ENCODE data around the gene HTRA3.

The HTRA3 gene

DNA sequence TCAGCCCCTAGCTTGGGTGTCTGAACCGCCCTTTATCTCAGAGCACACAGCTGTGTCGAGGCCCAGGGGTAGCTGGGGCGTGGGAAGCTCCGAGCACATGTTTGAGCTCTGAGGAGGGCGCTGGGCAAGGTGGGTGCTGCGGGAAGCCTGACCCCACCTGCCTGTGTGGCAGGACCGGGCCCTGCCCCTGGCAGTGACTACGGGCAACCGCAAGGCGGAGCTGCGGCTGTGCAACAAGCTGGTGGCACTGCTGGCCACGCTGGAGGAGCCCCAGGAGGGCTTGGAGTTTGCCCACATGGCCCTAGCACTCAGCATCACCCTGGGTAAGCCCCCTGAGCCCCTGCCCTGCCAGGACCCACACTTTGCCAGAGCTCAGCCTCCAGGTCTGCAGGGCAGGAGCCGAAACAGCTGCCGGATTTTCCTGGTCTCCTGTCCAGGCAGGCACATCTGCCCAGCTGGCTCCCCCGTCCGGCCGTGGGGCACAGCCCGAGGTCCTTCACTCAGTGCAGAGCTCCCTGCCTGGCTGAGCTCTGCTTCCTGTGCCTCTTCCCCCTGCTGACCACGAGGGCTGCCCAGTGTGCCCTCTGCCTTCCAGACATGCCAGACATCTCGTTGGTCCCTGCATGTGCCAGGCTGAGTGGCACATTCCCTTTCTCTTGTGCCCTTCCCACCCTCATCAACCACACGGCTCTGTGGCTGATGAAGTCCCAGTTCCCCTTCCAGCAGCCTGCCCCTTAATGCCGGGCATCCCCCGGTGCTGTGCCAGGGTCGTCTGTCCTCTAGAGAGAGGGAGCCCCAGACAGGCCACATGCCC, 33.2 kb upstream of the HTRA3 start:
- H3K4me1 ChIP-seq (ENCODE audit: control insufficient read depth, insufficient read depth, low read length): no peaks in the 10 kb centered on the region
- ChIA-PET CTCF (interaction anchor here (0.6 to 4.8 kb wide), 2 partner anchors 60 to 68 kb away, joined by 3 to 24 read pairs; no protein-coding TSS in a partner anchor), POLR2A (no interaction called here)
- no peak overlapping the region for H3K27ac ChIP-seq (ENCODE audit: extremely low read depth, low read depth, low read length)
- H3K4me3 ChIP-seq (ENCODE audit: low read depth, low read length): no peak overlapping the region
- TF ChIP-seq, protein P1, sequence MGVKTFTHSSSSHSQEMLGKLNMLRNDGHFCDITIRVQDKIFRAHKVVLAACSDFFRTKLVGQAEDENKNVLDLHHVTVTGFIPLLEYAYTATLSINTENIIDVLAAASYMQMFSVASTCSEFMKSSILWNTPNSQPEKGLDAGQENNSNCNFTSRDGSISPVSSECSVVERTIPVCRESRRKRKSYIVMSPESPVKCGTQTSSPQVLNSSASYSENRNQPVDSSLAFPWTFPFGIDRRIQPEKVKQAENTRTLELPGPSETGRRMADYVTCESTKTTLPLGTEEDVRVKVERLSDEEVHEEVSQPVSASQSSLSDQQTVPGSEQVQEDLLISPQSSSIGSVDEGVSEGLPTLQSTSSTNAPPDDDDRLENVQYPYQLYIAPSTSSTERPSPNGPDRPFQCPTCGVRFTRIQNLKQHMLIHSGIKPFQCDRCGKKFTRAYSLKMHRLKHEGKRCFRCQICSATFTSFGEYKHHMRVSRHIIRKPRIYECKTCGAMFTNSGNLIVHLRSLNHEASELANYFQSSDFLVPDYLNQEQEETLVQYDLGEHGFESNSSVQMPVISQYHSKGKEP (tag by site-specific recombination; IDR thresholded peaks at IDR 0.05): no peak
- TF ChIP-seq ZNF169 (tag by site-specific recombination; IDR thresholded peaks at IDR 0.05) (no peak), ZFP37 (tag by site-specific recombination; IDR thresholded peaks at IDR 0.05) (no peak), ZNF654 (tag by site-specific recombination; IDR thresholded peaks at IDR 0.05; ENCODE audit: low read depth) (no peak)
- H3K9me3 ChIP-seq (ENCODE audit: control insufficient read depth, insufficient read depth, low read depth, low read length): no peaks in the 10 kb centered on the region
- peaks cover 0 to 22% of the 10 kb centered on the region in 2 experiments; a peak in 1 of 3 replicates for H3K36me3 ChIP-seq (ENCODE audit: control insufficient read depth in 2 of 2, insufficient read depth in 1 of 2, low read length in 2 of 2)

DNA sequence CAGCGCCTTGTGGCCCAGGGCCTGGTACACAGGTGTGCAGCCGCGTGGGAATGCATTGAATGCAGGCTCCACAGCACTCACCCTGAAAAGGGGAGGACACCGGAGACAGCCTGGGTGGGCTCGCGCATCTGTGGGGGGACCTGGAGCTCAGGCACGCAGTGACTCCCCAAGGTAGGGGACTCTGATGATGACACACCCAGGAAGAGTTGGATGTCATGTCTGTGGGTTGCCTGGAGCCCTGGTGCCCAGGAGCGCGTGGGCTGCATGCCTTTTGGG, 32.7 kb upstream of the HTRA3 start:
- ChIA-PET POLR2A (no interaction called here), CTCF (interaction anchor here (1.3 to 4.8 kb wide), 2 partner anchors 59 to 61 kb away, joined by 5 to 24 read pairs; no protein-coding TSS in a partner anchor)
- no peak overlapping the region for H3K4me3 ChIP-seq (ENCODE audit: low read depth, low read length)
- H3K4me1 ChIP-seq (ENCODE audit: control insufficient read depth, insufficient read depth, low read length): no peaks in the 10 kb centered on the region
- peaks cover 0 to 22% of the 10 kb centered on the region in 2 experiments; a peak in 1 of 3 replicates for H3K36me3 ChIP-seq (ENCODE audit: control insufficient read depth in 2 of 2, insufficient read depth in 1 of 2, low read length in 2 of 2)
- no peak overlapping the region for H3K27ac ChIP-seq (ENCODE audit: extremely low read depth, low read depth, low read length)
- TF ChIP-seq SP7 (tag by site-specific recombination; IDR thresholded peaks at IDR 0.05) (no peak), ZNF324 (tag by site-specific recombination; IDR thresholded peaks at IDR 0.05) (no peak), ZNF658 (tag by site-specific recombination; IDR thresholded peaks at IDR 0.05) (no peak), ZNF776 (tag by site-specific recombination; IDR thresholded peaks at IDR 0.05; ENCODE audit: borderline replicate concordance) (no peak), ZNF19 (tag by site-specific recombination; IDR thresholded peaks at IDR 0.05; ENCODE audit: low read depth) (no peak), KLF8 (tag by site-specific recombination; IDR thresholded peaks at IDR 0.05) (no peak), ZNF785 (tag by site-specific recombination; IDR thresholded peaks at IDR 0.05) (no peak), ZNF629 (tag by site-specific recombination; IDR thresholded peaks at IDR 0.05) (no peak), GLIS2 (tag by site-specific recombination; IDR thresholded peaks at IDR 0.05) (no peak), ZSCAN16 (tag by site-specific recombination; IDR thresholded peaks at IDR 0.05) (no peak), ZNF211 (tag by site-specific recombination; IDR thresholded peaks at IDR 0.05; ENCODE audit: low read depth) (no peak)
- TF ChIP-seq, protein P2, sequence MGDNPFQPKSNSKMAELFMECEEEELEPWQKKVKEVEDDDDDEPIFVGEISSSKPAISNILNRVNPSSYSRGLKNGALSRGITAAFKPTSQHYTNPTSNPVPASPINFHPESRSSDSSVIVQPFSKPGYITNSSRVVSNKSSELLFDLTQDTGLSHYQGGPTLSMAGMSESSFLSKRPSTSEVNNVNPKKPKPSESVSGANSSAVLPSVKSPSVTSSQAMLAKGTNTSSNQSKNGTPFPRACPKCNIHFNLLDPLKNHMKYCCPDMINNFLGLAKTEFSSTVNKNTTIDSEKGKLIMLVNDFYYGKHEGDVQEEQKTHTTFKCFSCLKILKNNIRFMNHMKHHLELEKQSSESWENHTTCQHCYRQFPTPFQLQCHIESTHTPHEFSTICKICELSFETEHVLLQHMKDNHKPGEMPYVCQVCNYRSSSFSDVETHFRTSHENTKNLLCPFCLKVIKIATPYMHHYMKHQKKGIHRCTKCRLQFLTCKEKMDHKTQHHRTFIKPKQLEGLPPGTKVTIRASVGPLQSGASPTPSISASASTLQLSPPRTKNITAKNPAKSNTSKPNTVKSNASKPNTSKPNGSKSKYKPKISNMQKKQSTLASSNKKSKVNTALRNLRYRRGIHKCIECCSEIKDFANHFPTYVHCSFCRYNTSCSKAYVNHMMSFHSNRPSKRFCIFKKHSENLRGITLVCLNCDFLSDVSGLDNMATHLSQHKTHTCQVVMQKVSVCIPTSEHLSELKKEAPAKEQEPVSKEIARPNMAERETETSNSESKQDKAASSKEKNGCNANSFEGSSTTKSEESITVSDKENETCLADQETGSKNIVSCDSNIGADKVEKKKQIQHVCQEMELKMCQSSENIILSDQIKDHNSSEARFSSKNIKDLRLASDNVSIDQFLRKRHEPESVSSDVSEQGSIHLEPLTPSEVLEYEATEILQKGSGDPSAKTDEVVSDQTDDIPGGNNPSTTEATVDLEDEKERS (tag by site-specific recombination; IDR thresholded peaks at IDR 0.05): no peak
- TF ChIP-seq, protein P3, sequence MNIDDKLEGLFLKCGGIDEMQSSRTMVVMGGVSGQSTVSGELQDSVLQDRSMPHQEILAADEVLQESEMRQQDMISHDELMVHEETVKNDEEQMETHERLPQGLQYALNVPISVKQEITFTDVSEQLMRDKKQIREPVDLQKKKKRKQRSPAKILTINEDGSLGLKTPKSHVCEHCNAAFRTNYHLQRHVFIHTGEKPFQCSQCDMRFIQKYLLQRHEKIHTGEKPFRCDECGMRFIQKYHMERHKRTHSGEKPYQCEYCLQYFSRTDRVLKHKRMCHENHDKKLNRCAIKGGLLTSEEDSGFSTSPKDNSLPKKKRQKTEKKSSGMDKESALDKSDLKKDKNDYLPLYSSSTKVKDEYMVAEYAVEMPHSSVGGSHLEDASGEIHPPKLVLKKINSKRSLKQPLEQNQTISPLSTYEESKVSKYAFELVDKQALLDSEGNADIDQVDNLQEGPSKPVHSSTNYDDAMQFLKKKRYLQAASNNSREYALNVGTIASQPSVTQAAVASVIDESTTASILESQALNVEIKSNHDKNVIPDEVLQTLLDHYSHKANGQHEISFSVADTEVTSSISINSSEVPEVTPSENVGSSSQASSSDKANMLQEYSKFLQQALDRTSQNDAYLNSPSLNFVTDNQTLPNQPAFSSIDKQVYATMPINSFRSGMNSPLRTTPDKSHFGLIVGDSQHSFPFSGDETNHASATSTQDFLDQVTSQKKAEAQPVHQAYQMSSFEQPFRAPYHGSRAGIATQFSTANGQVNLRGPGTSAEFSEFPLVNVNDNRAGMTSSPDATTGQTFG (tag by site-specific recombination; IDR thresholded peaks at IDR 0.05; ENCODE audit: borderline replicate concordance): no peak
- TF ChIP-seq, protein P4, sequence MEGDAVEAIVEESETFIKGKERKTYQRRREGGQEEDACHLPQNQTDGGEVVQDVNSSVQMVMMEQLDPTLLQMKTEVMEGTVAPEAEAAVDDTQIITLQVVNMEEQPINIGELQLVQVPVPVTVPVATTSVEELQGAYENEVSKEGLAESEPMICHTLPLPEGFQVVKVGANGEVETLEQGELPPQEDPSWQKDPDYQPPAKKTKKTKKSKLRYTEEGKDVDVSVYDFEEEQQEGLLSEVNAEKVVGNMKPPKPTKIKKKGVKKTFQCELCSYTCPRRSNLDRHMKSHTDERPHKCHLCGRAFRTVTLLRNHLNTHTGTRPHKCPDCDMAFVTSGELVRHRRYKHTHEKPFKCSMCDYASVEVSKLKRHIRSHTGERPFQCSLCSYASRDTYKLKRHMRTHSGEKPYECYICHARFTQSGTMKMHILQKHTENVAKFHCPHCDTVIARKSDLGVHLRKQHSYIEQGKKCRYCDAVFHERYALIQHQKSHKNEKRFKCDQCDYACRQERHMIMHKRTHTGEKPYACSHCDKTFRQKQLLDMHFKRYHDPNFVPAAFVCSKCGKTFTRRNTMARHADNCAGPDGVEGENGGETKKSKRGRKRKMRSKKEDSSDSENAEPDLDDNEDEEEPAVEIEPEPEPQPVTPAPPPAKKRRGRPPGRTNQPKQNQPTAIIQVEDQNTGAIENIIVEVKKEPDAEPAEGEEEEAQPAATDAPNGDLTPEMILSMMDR (tag by site-specific recombination; IDR thresholded peaks at IDR 0.05): no peak
- TF ChIP-seq, protein P5, sequence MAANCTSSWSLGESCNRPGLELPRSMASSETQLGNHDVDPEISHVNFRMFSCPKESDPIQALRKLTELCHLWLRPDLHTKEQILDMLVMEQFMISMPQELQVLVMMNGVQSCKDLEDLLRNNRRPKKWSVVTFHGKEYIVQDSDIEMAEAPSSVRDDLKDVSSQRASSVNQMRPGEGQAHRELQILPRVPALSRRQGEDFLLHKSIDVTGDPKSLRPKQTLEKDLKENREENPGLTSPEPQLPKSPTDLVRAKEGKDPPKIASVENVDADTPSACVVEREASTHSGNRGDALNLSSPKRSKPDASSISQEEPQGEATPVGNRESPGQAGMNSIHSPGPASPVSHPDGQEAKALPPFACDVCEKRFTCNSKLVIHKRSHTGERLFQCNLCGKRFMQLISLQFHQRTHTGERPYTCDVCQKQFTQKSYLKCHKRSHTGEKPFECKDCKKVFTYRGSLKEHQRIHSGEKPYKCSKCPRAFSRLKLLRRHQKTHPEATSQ (tag by site-specific recombination; IDR thresholded peaks at IDR 0.05): no peak
- no peaks in the 10 kb centered on the region for H3K9me3 ChIP-seq (ENCODE audit: control insufficient read depth, insufficient read depth, low read depth, low read length)

All from HEK293 (cell line).